Right lobe of liver (tissue), 6 donors: ENCODE results near the gene PDGFB. TPM values are rescaled to one million over a fixed set of nuclear protein-coding genes. Genes with fewer than 3 reads are reported as not detected.

Experiments used
- ATAC-seq, 4 donors: fragments of 200-7000 bp; cut with Tn5 transposase; one replicate each; pipeline ENCODE4 v1.9.1; 2020; ENCODE audit warnings: mild to moderate bottlenecking in 4 of 4, moderate library complexity in 4 of 4
- DNase-seq, 3 donors: peaks; one replicate each; pipeline ENCODE4 v3.0.0-alpha.2; 2020
- H3K27ac ChIP-seq, 3 donors: fragments of 200-600 bp; one replicate each; pipeline ENCODE4 v1.8.0; 2022
- H3K27me3 ChIP-seq, 2 donors: fragments of 200-600 bp; one replicate each; pipeline ENCODE4 v1.8.0; 2022
- H3K36me3 ChIP-seq, 4 donors: fragments of 200-600 bp; sonication (generic) in 1 of 4; one replicate each; pipeline versions ENCODE4 v1.5.1 to v1.8.0; 2017 to 2022; ENCODE audit warnings: control low read depth in 1 of 4
- H3K4me1 ChIP-seq, 4 donors: fragments of 200-600 bp; sonication (generic) in 1 of 4; one replicate each; pipeline versions ENCODE4 v1.5.1 to v1.8.0; 2017 to 2022; ENCODE audit warnings: control low read depth in 1 of 4
- H3K4me3 ChIP-seq, 3 donors: fragments of 200-600 bp; one replicate each; pipeline ENCODE4 v1.8.0; 2022
- H3K9me3 ChIP-seq, 4 donors: fragments of 200-600 bp; sonication (generic) in 1 of 4; one replicate each; pipeline versions ENCODE4 v1.5.1 to v1.8.0; 2017 to 2022; ENCODE audit warnings: control low read depth in 1 of 4
- CTCF ChIP-seq, 4 donors: fragments of 200-600 bp in 3 of 4; fragments of 450-650 bp in 1 of 4; IDR thresholded peaks; one replicate each; pipeline versions ENCODE4 v1.5.1 to v1.8.0; 2016 to 2022; ENCODE audit warnings: antibody characterized with exemption in 4 of 4, mild to moderate bottlenecking in 2 of 4
- POLR2A ChIP-seq: fragments of 450-650 bp; IDR thresholded peaks from one replicate; pipeline ENCODE4 v1.6.1; 2017; ENCODE audit warnings: antibody characterized with exemption, mild to moderate bottlenecking
- WGBS: methylation state at CpG from one replicate; pipeline ENCODE4 v1.1.6; 2018; ENCODE audit warnings: low coverage, low lambda C conversion rate; ENCODE audit not compliant: insufficient coverage; ENCODE audit errors: missing lambda C conversion rate; 5-methylcytosine and 5-hydroxymethylcytosine counted together
- intact Hi-C, 2 donors: fragments of 100-400 bp; cut with DNase I; formaldehyde crosslinking; loops; one replicate each; pipeline versions ENCODE4 v1.11.2 to v1.14.1; 2022
- total RNA-seq, 6 experiments: library from RNA; depleted of rRNA in 2 of 6; stranded (reverse); fragments of >200 nt in 2 of 6; fragmentation: NEBNext Ultra II Directional in 3 of 6; extraction: Animal tissue kit (Norgen Biotek cat#: 25700) in 3 of 6; gene quantifications; one replicate each; pipeline versions ENCODE4 v1.1.0 to v1.2.4, GENCODE V29; 2016 to 2023
- donor health status: DM: no; HTN: yes; CAD: no.
- donor health status: DM: no; HTN: no; CAD: no.
- donor health status: DM: no; HTN: no; CAD: no.
- donor health status: DM: no; HTN: yes; CAD: no.
- donor health status: DM: no; HTN: yes; CAD: no.

PDGFB gene
- total RNA-seq, 6 experiments from 2014 or later: 0.90 to 10.2 (median 3.3) TPM

- no peak overlapping the region for H3K4me3 ChIP-seq
- no peaks in the 10 kb centered on the region for H3K27me3 ChIP-seq
- ATAC-seq (no peak), DNase-seq (no peak)
- 60% methylated on average over 1 of the region's 8 CpGs for WGBS
- H3K27ac ChIP-seq: no peak overlapping the region
- H3K36me3 ChIP-seq: no peaks in the 10 kb centered on the region
- H3K4me1 ChIP-seq: no peaks in the 10 kb centered on the region
- TF ChIP-seq CTCF (IDR thresholded peaks at IDR 0.05) (no peak), POLR2A (no peak)
- H3K9me3 ChIP-seq: no peaks in the 10 kb centered on the region
- intact Hi-C loops: no loop called here
Measured at GRCh38 chr22:39204216-39204615, 40.6 kb downstream of the PDGFB start.

GRCh38 chr22:39197578-39197977 lies 47.2 kb downstream of the PDGFB start:
- Histone ChIP-seq H3K4me1 (no peaks in the 10 kb centered on the region), H3K27ac (no peak overlapping the region), H3K27me3 (no peaks in the 10 kb centered on the region), H3K4me3 (no peak overlapping the region), H3K9me3 (peaks cover 0 to 3% (median 0%) of the 10 kb centered on the region in 4 donors), H3K36me3 (no peaks in the 10 kb centered on the region)
- ATAC-seq (no peak), DNase-seq (no peak)
- 86% methylated on average over 5 of the region's 5 CpGs for WGBS
- no peak for TF ChIP-seq CTCF (IDR thresholded peaks at IDR 0.05)
- no peak for TF ChIP-seq POLR2A
- intact Hi-C loops: no loop called here

- WGBS: 80% methylated on average over 1 of the region's 1 CpG
- no peaks in the 10 kb centered on the region for H3K27me3 ChIP-seq
- intact Hi-C loops: no loop called here
Measured at GRCh38 chr22:39194098-39194497, 50.7 kb downstream of the PDGFB start.

GRCh38 chr22:39188809-39189208 lies 56.0 kb downstream of the PDGFB start:
- intact Hi-C loops: no loop called here
- H3K36me3 ChIP-seq: no peaks in the 10 kb centered on the region
- no peak for TF ChIP-seq POLR2A
- no peak for TF ChIP-seq CTCF (IDR thresholded peaks at IDR 0.05)
- H3K9me3 ChIP-seq: no peaks in the 10 kb centered on the region
- H3K4me1 ChIP-seq: no peaks in the 10 kb centered on the region
- no peak for DNase-seq
- no peak overlapping the region for H3K27ac ChIP-seq
- no peak overlapping the region for H3K4me3 ChIP-seq
- no peak for ATAC-seq
- WGBS: 64% methylated on average over 10 of the region's 10 CpGs
- no peaks in the 10 kb centered on the region for H3K27me3 ChIP-seq

More at GRCh38 chr22:39194098-39194497, 50.7 kb downstream of the PDGFB start:
- TF ChIP-seq CTCF (IDR thresholded peaks at IDR 0.05): no peak
- TF ChIP-seq POLR2A: no peak
- DNase-seq: no peak
- ATAC-seq: no peak
- Histone ChIP-seq H3K4me3 (no peak overlapping the region), H3K36me3 (no peaks in the 10 kb centered on the region), H3K4me1 (no peaks in the 10 kb centered on the region), H3K9me3 (peaks cover 0 to 3% (median 0%) of the 10 kb centered on the region in 4 donors), H3K27ac (no peak overlapping the region)

- DNase-seq (no peak), ATAC-seq (peak; percentile 17 to 60 (median 46))
- TF ChIP-seq POLR2A: no peak
- peak in 1 of 4 donors; percentile 6 for TF ChIP-seq CTCF (IDR thresholded peaks at IDR 0.05)
- no peak overlapping the region for H3K4me3 ChIP-seq
- intact Hi-C loops: no loop called here
- no peaks in the 10 kb centered on the region for H3K9me3 ChIP-seq
- H3K36me3 ChIP-seq: no peaks in the 10 kb centered on the region
- no peaks in the 10 kb centered on the region for H3K27me3 ChIP-seq
- WGBS: 68% methylated on average over 4 of the region's 11 CpGs
- peak overlapping the region in 2 of 3 donors; percentile 21 to 29 for H3K27ac ChIP-seq
- no peaks in the 10 kb centered on the region for H3K4me1 ChIP-seq
Measured at GRCh38 chr22:39185601-39186012, 59.2 kb downstream of the PDGFB start.
